GM19099 (cell line): ENCODE results near the gene DAD1.

ENCODE experiments used
- POLR2A ChIP-seq: IDR thresholded peaks from 3 replicates; pipeline ENCODE4 v1.6.1; 2011; ENCODE audit warnings: low read depth; ENCODE audit not compliant: insufficient read length; ENCODE audit errors: extremely low read depth

Gene DAD1

DNA sequence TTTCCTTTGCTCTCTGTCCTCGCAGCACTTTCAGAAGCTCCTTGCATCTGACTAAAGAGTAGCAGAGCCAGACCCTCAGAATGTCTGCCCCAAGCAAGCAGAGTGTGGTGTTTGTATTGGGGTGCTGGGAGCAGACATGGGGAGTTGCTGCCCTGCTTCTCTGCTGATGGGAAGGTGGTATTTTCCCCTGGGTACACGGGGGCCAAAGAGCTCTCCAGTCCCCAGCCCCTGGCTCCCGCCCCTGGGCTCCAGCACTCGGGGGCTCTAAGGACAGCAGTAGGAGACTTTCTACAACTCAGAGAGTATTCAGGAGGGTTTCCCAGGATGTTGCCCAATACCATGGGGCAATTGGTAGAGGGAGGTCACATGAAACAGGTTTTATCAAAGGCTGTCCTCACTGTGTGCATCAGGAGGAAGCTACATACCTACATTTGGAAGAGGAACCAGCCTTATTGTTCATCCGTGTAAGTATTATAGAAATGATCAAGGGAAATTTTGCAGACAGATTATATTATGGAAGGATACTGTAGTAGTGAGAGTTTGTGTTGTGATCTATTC, 50.3 kb downstream of the DAD1 start:
- TF ChIP-seq POLR2A: no peak

DNA sequence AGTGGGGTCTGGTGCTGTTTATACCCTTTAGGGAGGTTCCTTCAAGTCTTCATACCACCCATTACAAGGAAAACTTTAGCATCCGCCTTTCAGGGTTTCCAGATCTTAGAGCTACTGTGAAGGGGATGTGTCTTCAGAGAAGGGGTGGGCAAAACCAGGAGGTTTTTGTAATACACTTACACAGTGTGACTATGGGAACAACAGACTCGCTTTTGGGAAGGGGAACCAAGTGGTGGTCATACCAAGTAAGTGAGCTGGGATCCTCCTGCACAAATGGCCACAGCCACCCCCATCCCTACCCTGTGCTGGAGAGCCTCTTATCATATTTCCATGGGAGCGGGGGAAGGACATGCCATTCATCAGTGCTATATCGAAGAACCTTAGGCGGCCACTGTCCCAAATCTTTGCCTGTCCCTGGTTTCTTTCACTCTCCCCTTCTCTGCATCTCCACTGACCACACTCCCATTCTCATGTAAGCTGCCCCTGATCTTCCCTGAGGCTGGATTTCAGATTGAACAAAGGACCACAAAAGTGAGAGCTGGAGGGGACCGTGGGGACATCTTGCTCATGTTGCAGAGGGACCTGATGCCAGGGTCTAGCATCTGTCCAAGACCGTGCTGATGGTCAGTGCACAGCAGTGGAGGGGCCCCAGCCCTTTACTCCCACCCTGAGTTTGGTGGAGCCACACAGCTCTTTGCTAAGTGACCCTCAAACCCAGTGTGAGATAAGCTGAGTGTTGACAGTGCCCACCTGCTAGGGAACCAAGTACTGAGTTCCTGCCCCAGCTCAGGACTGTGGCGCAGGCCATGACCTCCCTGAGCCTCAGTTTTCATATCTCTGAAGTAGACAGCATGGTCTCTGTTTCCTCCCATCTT, 51.4 kb downstream of the DAD1 start:
- TF ChIP-seq POLR2A: peak; percentile 25

DNA sequence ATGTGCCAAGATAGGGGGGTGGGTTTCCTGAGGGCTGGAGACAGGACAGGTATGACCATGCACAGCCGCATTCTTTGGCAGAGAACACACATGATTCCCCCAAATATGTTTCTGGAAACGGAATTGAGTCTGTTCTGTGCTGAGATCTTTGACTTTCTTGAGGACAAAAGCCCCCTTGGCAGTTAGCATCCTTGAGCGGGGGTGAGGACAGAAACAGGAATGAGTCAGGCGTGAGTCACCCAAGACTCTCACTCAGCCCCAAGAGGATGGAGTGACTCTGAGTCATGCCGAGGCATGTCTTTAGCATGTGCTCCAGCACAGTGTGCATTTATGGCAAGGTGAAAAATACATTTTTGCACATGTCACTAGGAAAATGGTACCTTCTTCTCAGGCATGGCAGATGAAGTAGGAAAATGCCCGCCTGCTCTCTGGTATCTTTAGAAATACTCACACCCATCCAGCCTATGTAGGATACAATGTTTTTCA, 52.1 kb downstream of the DAD1 start:
- TF ChIP-seq POLR2A: peak; percentile 35

- peak; percentile 51 for TF ChIP-seq POLR2A
Observed at GRCh38 chr14:22535916-22536315, 53.1 kb downstream of the DAD1 start.

- no peak for TF ChIP-seq POLR2A
Observed at GRCh38 chr14:22535126-22535525, 53.9 kb downstream of the DAD1 start.

DNA sequence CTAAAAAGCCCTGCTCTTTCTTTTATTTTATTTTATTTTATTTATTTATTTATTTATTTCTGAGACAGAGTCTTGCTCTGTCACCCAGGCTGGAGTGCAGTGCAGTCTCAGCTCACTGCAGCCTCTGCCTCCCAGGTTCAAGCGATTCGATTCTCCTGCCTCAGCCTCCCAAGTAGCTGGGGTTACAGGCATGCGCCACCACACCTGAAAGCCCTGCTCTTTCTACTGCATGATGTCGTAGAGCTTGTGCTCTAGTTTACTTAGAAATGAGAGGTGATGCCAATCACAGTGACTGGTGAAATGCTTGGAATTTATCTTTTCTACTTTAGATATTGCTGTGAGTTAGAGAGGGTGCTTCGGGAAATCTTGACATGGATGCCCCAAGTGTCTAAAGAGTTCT, 54.5 kb downstream of the DAD1 start:
- TF ChIP-seq POLR2A: peak; percentile 51

- TF ChIP-seq POLR2A: no peak
Observed at GRCh38 chr14:22533739-22534359, 55.2 kb downstream of the DAD1 start.

GRCh38 chr14:22533057-22533704, 55.8 kb downstream of the DAD1 start:
- peak; percentile 7 for TF ChIP-seq POLR2A

GRCh38 chr14:22532345-22533056, 56.5 kb downstream of the DAD1 start:
- TF ChIP-seq POLR2A: no peak

- peak; percentile 89 for TF ChIP-seq POLR2A
Observed at GRCh38 chr14:22531451-22532344, 57.3 kb downstream of the DAD1 start.

DNA sequence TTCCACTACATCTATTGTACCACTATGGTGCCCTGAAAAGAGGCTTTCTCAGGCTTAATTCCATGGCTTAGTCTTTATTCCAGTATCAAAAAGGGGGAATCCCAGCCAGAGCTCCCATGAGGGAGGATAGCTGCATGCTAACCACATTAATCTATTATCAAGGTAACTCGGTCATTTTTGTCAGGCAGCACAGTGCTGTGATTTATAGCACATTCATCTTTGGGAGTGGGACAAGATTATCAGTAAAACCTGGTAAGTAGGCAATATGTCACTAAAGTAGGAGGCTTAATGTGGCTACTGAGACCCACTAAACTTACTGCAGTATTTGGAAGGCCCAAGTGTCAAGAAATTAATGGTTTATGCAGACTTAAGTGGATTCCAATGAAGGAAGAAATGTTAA, 58.9 kb downstream of the DAD1 start:
- no peak for TF ChIP-seq POLR2A

DNA sequence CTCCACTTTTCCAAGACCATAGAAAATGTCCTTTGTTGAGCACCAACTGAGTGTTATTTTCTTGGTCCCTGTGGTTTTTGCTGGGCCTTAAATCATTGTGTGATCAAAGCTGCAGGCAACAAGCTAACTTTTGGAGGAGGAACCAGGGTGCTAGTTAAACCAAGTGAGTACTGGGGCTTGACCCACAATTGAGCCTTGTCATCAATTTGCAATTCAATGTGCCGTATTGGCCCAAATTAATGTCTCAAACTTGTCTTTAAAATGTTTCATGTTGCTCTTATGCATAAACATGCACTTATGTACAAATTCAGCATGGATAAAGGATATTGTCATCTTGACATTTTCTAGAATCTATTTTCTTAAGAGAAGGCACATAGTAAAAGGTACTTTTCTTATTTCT, 62.3 kb downstream of the DAD1 start:
- TF ChIP-seq POLR2A: no peak

DNA sequence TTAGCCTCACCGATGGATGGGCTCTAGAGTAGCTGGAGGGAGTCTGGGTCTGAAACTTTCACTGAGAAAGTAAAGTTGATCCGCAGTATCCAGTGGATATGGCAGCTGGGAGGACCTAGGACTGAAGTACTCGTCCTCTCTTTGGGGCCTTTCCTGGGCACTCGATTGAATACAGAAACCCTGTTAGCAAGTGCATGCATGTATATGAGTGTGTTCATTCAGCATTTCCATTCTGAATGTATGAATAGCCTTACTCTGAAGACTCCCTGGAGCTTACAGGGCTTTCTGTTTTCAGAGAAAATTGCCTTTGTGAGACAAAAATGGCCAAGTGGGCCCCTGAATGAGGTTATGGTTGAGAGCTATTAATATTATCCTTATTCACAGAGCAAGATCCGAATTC, 62.8 kb downstream of the DAD1 start:
- TF ChIP-seq POLR2A: no peak

GRCh38 chr14:22524784-22525161, 64.3 kb downstream of the DAD1 start:
- no peak for TF ChIP-seq POLR2A
